SK-N-SH treated with all-trans-retinoic acid at 6 μM for 48 hours (cell line): Measurements from ENCODE around the gene HSPB6.

Experiments
- ATAC-seq: fragments of 200-7000 bp; cut with Tn5 transposase; 3 replicates; pipeline ENCODE4 v1.9.1; 2020; ENCODE audit warnings: mild to moderate bottlenecking, moderate library complexity
- ARNTL ChIP-seq: fragments of 450-650 bp; formaldehyde crosslinking; IDR thresholded peaks from 2 replicates; pipeline ENCODE4 v1.5.0; 2020; ENCODE audit warnings: low read depth, mild to moderate bottlenecking, moderate library complexity, borderline replicate concordance
- BACH2 ChIP-seq: fragments of 250-450 bp; sonication (Bioruptor Pico); IDR thresholded peaks from 2 replicates; pipeline ENCODE4 v1.9.0; 2021; ENCODE audit warnings: mild to moderate bottlenecking, borderline replicate concordance
- CSDC2 ChIP-seq: fragments of 250-450 bp; sonication (Bioruptor Pico); IDR thresholded peaks from 2 replicates; pipeline ENCODE4 v1.5.0; 2020; ENCODE audit warnings: mild to moderate bottlenecking, moderate library complexity
- ESRRG ChIP-seq: fragments of 250-450 bp; sonication (Bioruptor Pico); IDR thresholded peaks from 2 replicates; pipeline ENCODE4 v1.6.1; 2021; ENCODE audit warnings: mild to moderate bottlenecking
- GLIS3 ChIP-seq: fragments of 250-450 bp; sonication (Bioruptor Pico); IDR thresholded peaks from 2 replicates; pipeline ENCODE4 v1.5.0; 2020; ENCODE audit warnings: mild to moderate bottlenecking, moderate library complexity
- ISL1 ChIP-seq: fragments of 250-450 bp; sonication (Bioruptor Pico); IDR thresholded peaks from 2 replicates; pipeline ENCODE4 v2.1.2; 2022; ENCODE audit warnings: mild to moderate bottlenecking, moderate library complexity
- OSR1 ChIP-seq: fragments of 250-450 bp; sonication (Bioruptor Pico); IDR thresholded peaks from 2 replicates; pipeline ENCODE4 v1.8.0; 2022; ENCODE audit warnings: moderate library complexity, mild to moderate bottlenecking, inconsistent platforms
- PPARA ChIP-seq: fragments of 250-450 bp; sonication (Bioruptor Pico); IDR thresholded peaks from 2 replicates; pipeline ENCODE4 v1.5.0; 2020; ENCODE audit warnings: mild to moderate bottlenecking, borderline replicate concordance
- SNAI2 ChIP-seq: fragments of 250-450 bp; sonication (Bioruptor Pico); IDR thresholded peaks from 2 replicates; pipeline ENCODE4 v1.5.0; 2020; ENCODE audit warnings: mild to moderate bottlenecking, moderate library complexity
- TCF4 ChIP-seq: fragments of 250-450 bp; sonication (Bioruptor Pico); IDR thresholded peaks from 2 replicates; pipeline ENCODE4 v1.8.0; 2021; ENCODE audit warnings: mild to moderate bottlenecking, moderate library complexity, borderline replicate concordance
- ZC3H10 ChIP-seq: fragments of 250-450 bp; sonication (Bioruptor Pico); IDR thresholded peaks from 2 replicates; pipeline ENCODE4 v1.5.1; 2021; ENCODE audit warnings: mild to moderate bottlenecking, moderate library complexity
- ZFP3 ChIP-seq: fragments of 250-450 bp; sonication (Bioruptor Pico); IDR thresholded peaks from 2 replicates; pipeline ENCODE4 v1.5.0; 2020; ENCODE audit warnings: mild to moderate bottlenecking, moderate library complexity
- ZNF70 ChIP-seq: fragments of 450-650 bp; formaldehyde crosslinking; IDR thresholded peaks from 2 replicates; pipeline ENCODE4 v1.5.0; 2020; ENCODE audit warnings: mild to moderate bottlenecking, moderate library complexity
- ZNF8 ChIP-seq: fragments of 450-650 bp; formaldehyde crosslinking; IDR thresholded peaks from 2 replicates; pipeline ENCODE4 v1.5.0; 2020; ENCODE audit warnings: mild to moderate bottlenecking, moderate library complexity
- TF ChIP-seq, protein P1 (sequence below): fragments of 250-450 bp; sonication (Bioruptor Pico); IDR thresholded peaks from 2 replicates; pipeline ENCODE4 v1.5.1; 2021; ENCODE audit warnings: mild to moderate bottlenecking, moderate library complexity
- TF ChIP-seq, protein P2 (sequence below): fragments of 250-450 bp; sonication (Bioruptor Pico); IDR thresholded peaks from 2 replicates; pipeline ENCODE4 v1.5.1; 2020; ENCODE audit warnings: low read depth, mild to moderate bottlenecking, moderate library complexity
- TF ChIP-seq, protein P3 (sequence below): fragments of 250-450 bp; sonication (Bioruptor Pico); IDR thresholded peaks from 2 replicates; pipeline ENCODE4 v1.5.0; 2020; ENCODE audit warnings: mild to moderate bottlenecking, moderate library complexity

The HSPB6 gene

DNA sequence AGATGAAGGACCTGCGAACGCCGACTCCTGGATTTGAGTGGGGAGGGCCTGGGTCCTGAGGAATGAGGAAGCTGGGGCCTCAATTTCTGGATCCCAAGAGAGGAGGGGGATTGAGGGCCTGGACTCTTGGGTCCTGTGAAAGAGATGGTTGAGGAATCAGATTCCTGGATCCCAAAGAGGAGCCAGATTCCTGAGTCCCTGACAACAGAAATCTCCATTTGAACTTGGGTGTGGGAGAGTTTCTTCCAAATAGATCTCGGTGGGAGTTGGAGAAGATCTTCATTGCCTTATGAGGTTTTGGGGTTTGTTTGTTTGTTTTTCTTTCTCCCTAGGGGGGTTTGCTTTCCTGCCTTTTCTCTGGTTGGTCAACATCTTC is 10.8 kb downstream of the HSPB6 start:
- TF ChIP-seq BACH2 (no peak), ARNTL (no peak), OSR1 (CRISPR knock-in tag) (no peak), SNAI2 (CRISPR knock-in tag) (no peak), ZFP3 (CRISPR knock-in tag) (no peak), PPARA (no peak), GLIS3 (CRISPR knock-in tag) (no peak), ZNF8 (CRISPR knock-in tag) (no peak), ZC3H10 (CRISPR knock-in tag) (no peak), TCF4 (CRISPR knock-in tag) (no peak), CSDC2 (no peak)
- TF ChIP-seq, protein P1, sequence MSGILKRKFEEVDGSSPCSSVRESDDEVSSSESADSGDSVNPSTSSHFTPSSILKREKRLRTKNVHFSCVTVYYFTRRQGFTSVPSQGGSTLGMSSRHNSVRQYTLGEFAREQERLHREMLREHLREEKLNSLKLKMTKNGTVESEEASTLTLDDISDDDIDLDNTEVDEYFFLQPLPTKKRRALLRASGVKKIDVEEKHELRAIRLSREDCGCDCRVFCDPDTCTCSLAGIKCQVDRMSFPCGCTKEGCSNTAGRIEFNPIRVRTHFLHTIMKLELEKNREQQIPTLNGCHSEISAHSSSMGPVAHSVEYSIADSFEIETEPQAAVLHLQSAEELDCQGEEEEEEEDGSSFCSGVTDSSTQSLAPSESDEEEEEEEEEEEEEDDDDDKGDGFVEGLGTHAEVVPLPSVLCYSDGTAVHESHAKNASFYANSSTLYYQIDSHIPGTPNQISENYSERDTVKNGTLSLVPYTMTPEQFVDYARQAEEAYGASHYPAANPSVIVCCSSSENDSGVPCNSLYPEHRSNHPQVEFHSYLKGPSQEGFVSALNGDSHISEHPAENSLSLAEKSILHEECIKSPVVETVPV (CRISPR knock-in tag) = no peak
- TF ChIP-seq, protein P2, sequence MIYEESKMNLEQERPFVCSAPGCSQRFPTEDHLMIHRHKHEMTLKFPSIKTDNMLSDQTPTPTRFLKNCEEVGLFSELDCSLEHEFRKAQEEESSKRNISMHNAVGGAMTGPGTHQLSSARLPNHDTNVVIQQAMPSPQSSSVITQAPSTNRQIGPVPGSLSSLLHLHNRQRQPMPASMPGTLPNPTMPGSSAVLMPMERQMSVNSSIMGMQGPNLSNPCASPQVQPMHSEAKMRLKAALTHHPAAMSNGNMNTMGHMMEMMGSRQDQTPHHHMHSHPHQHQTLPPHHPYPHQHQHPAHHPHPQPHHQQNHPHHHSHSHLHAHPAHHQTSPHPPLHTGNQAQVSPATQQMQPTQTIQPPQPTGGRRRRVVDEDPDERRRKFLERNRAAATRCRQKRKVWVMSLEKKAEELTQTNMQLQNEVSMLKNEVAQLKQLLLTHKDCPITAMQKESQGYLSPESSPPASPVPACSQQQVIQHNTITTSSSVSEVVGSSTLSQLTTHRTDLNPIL (CRISPR knock-in tag) = no peak
- TF ChIP-seq, protein P3, sequence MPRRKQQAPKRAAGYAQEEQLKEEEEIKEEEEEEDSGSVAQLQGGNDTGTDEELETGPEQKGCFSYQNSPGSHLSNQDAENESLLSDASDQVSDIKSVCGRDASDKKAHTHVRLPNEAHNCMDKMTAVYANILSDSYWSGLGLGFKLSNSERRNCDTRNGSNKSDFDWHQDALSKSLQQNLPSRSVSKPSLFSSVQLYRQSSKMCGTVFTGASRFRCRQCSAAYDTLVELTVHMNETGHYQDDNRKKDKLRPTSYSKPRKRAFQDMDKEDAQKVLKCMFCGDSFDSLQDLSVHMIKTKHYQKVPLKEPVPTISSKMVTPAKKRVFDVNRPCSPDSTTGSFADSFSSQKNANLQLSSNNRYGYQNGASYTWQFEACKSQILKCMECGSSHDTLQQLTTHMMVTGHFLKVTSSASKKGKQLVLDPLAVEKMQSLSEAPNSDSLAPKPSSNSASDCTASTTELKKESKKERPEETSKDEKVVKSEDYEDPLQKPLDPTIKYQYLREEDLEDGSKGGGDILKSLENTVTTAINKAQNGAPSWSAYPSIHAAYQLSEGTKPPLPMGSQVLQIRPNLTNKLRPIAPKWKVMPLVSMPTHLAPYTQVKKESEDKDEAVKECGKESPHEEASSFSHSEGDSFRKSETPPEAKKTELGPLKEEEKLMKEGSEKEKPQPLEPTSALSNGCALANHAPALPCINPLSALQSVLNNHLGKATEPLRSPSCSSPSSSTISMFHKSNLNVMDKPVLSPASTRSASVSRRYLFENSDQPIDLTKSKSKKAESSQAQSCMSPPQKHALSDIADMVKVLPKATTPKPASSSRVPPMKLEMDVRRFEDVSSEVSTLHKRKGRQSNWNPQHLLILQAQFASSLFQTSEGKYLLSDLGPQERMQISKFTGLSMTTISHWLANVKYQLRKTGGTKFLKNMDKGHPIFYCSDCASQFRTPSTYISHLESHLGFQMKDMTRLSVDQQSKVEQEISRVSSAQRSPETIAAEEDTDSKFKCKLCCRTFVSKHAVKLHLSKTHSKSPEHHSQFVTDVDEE (CRISPR knock-in tag) = no peak
- no peak for ATAC-seq

DNA sequence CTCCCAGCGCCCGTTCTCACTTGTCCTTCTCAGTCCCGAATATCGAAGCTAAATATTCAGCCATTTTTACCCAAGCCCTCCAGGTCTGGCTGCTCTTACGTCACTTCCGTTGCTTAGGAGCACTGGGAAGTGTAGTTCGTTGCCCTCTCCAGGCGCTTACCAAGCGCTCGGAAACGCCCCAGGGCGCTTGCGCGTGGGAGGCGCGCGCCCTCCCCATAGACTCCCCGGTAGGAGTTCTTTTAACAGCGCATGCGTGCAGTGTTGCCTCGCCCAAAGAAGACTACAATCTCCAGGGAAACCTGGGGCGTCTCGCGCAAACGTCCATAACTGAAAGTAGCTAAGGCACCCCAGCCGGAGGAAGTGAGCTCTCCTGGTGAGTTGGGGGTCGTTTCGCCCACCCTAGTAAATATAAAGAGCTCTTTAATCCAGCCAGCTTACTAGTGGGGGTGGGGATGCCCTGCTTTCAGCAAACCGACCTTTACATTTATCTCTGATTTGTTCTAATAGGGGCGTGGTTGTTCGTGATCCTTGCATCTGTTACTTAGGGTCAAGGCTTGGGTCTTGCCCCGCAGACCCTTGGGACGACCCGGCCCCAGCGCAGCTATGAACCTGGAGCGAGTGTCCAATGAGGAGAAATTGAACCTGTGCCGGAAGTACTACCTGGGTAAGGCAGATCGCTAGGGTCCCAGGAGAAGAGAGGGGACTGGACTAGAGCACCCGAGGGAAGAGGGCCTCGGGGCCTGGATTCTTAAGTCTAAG is 11.3 kb downstream of the HSPB6 start, which contains the start of the genes PSENEN and U2AF1L4:
PSENEN (plus strand) TSS at position 324 of the 759 bp plus-strand sequence; CDS start at position 604, 280 bp downstream.
U2AF1L4 (minus strand) TSS at position 91 of the 759 bp plus-strand sequence; CDS start at position 64, 27 bp downstream.
- ATAC-seq = peak; percentile 63
- TF ChIP-seq, protein P3 (CRISPR knock-in tag) = no peak

DNA sequence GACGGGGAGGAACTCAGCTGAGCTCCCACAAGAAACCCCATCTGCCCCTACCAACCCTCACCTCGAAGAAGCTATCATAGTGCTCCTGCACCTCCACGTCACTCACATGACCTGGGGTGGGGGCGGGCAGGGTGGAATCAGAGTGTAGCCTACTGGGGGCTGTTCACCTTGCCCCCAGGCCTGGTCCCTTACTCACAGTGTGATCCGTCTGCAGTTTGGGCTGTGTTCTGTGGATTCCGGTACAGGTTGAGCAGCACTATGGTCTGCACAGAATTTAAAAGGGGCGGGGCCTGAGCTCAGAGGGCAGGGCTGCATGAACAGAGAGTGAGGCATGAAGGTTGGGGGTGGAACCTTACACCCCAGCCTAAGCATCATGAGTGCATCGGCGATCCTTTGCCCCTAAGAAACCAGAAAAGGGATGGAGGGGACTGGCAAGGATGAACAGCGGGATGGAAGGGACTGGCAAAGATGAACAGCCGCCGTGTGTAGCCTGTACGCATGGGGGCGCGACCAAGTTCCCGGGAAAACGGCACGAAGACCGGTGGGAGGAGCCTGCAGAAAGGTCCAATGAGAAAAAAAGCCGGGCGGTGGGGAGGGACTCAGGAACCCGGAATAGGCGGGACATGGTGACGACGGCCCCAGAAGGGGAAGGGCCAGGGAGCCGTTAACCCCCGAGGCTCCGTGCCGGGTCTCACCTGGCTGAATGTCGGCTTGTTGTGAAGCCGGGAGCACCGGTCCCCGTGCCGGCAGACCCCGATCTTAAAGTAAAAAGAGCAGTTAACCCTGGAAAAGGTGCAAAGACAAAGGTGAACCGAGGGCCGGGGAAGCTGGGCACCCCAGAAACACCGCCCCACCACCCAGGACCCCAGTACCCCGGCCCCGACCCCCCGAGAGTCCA is 12.2 kb downstream of the HSPB6 start:
- ATAC-seq = peak; percentile 62
- TF ChIP-seq ZNF70 (CRISPR knock-in tag) = peak; percentile 57; the same call in 1 of the 2 replicates
- TF ChIP-seq GLIS3 (CRISPR knock-in tag) = no peak
- no peak for TF ChIP-seq BACH2
- no peak for TF ChIP-seq ESRRG (CRISPR knock-in tag)

DNA sequence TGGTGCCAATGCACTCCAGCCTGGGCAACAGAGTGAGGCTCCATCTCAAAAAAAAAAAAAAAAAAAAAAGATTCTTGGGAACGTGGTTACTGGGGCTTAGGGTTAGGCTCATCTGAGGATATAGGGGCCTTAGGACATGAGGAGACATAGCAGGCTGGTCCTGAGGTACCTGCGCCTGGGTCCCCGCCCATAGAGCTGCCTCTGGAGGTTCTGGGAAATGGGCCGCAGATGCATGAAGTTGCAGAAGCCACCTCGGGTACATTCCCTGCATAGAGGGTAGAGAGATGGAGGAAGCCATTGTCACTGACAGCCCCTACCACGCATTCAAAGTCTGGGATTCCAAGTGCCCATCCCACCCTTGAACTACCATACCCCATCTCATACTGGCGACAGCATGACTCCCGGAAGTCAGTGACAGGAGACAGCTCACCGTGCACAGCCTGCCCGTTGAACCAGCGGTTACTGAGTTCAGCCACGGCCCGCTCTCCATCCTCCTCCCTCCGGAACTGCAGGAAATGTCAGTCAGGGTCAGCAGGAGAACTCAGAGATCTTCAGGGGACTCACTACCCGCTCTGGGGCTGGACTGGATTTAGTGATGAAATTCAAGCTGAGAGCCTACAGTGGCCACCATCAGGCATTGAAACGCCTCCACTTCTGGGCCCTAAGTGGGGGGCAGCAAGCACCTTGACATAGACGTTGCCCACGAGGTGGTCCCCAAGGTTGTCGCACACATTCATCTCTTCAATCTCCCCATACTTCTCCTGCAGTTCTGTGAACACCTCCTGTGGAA is 13.0 kb downstream of the HSPB6 start:
- TF ChIP-seq BACH2 = no peak
- TF ChIP-seq, protein P2 (CRISPR knock-in tag) = no peak
- TF ChIP-seq, protein P3 (CRISPR knock-in tag) = no peak
- TF ChIP-seq, protein P1 (CRISPR knock-in tag) = no peak
- no peak for TF ChIP-seq ISL1 (CRISPR knock-in tag)
- no peak for TF ChIP-seq CSDC2
- no peak for ATAC-seq
